GM23338 (cell line): Measurements from ENCODE around the gene MEGF11. TPM values are rescaled to one million over a fixed set of nuclear protein-coding genes. Genes with fewer than 3 reads are reported as not detected.

Source experiments
- ATAC-seq: fragments of 200-7000 bp; cut with Tn5 transposase; 3 replicates; pipeline ENCODE4 v1.9.1; 2020
- DNase-seq: peaks from one replicate; pipeline ENCODE4 v3.0.0-alpha.2; 2015; ENCODE audit warnings: low spot score
- H2AFZ ChIP-seq: fragments of 200-600 bp; sonication (generic); 2 replicates; pipeline ENCODE4 v1.8.0; 2016; ENCODE audit warnings: antibody characterized with exemption, mild to moderate bottlenecking, moderate library complexity
- H3F3A ChIP-seq: fragments of 200-600 bp; sonication (generic); replicated peaks from 2 replicates; pipeline ENCODE4 v1.8.0; 2017; ENCODE audit warnings: antibody characterized with exemption, mixed run types, low read depth
- H3K27ac ChIP-seq: fragments of 200-600 bp; sonication (generic); 2 replicates; pipeline ENCODE4 v1.6.1; 2016; ENCODE audit warnings: low read depth
- H3K27me3 ChIP-seq: fragments of 200-600 bp; sonication (generic); 2 replicates; pipeline ENCODE4 v1.8.0; 2016; ENCODE audit warnings: mild to moderate bottlenecking, mixed run types, moderate library complexity; ENCODE audit not compliant: insufficient read depth
- H3K36me3 ChIP-seq: fragments of 200-600 bp; sonication (generic); 2 replicates; pipeline ENCODE4 v1.8.0; 2016; ENCODE audit warnings: mild to moderate bottlenecking; ENCODE audit not compliant: insufficient read depth
- H3K4me1 ChIP-seq: fragments of 200-600 bp; sonication (generic); 2 replicates; pipeline ENCODE4 v1.8.0; 2016; ENCODE audit warnings: mild to moderate bottlenecking, moderate library complexity; ENCODE audit not compliant: insufficient read depth
- H3K4me2 ChIP-seq: fragments of 200-600 bp; sonication (generic); 2 replicates; pipeline ENCODE4 v1.7.1; 2017; ENCODE audit warnings: mixed run types
- H3K4me3 ChIP-seq: fragments of 200-600 bp; sonication (generic); 2 replicates; pipeline ENCODE4 v1.6.1; 2016; ENCODE audit warnings: mixed run types
- H3K79me2 ChIP-seq: fragments of 200-600 bp; sonication (generic); replicated peaks from 2 replicates; pipeline ENCODE4 v1.8.0; 2017; ENCODE audit warnings: mild to moderate bottlenecking; ENCODE audit not compliant: insufficient read depth
- H3K9me2 ChIP-seq: fragments of 200-600 bp; sonication (generic); 2 replicates; pipeline ENCODE4 v1.8.0; 2017; ENCODE audit not compliant: insufficient read depth
- H4K20me1 ChIP-seq: fragments of 200-600 bp; sonication (generic); replicated peaks from 2 replicates; pipeline ENCODE4 v1.8.0; 2017; ENCODE audit warnings: mild to moderate bottlenecking; ENCODE audit not compliant: insufficient read depth
- H3K27ac Mint-ChIP-seq: 2 replicates; pipeline ENCODE4 v1.8.0; 2020; ENCODE audit warnings: inconsistent platforms, mild to moderate bottlenecking, moderate library complexity, mixed read lengths
- H3K27me3 Mint-ChIP-seq: 3 replicates; pipeline ENCODE4 v1.8.0; 2022; ENCODE audit warnings: low read depth, mild to moderate bottlenecking, moderate library complexity, mixed read lengths, inconsistent platforms; ENCODE audit not compliant: insufficient read depth, poor library complexity
- H3K36me3 Mint-ChIP-seq: 3 replicates; pipeline ENCODE4 v1.8.0; 2021; ENCODE audit warnings: low read depth, mild to moderate bottlenecking, inconsistent platforms, moderate library complexity, mixed read lengths
- H3K4me1 Mint-ChIP-seq: 3 replicates; pipeline ENCODE4 v1.8.0; 2020; ENCODE audit warnings: mild to moderate bottlenecking, inconsistent platforms, mixed read lengths
- H3K4me3 Mint-ChIP-seq: 3 replicates; pipeline ENCODE4 v1.8.0; 2021; ENCODE audit warnings: moderate library complexity, mild to moderate bottlenecking, inconsistent platforms, mixed read lengths
- H3K9me3 Mint-ChIP-seq: 3 replicates; pipeline ENCODE4 v1.8.0; 2020; ENCODE audit warnings: moderate library complexity, mild to moderate bottlenecking, inconsistent platforms, mixed read lengths
- CREB1 ChIP-seq: fragments of 250-450 bp; sonication (Bioruptor Pico); IDR thresholded peaks from 2 replicates; pipeline ENCODE4 v1.5.0; 2020; ENCODE audit warnings: low read depth, mild to moderate bottlenecking, moderate library complexity
- EZH2 ChIP-seq: fragments of 200-600 bp; sonication (generic); IDR thresholded peaks from one replicate; pipeline ENCODE4 v1.8.0; 2017; ENCODE audit warnings: antibody characterized with exemption, mild to moderate bottlenecking, low read depth; ENCODE audit not compliant: unreplicated experiment
- EZH2phosphoT487 ChIP-seq: fragments of 200-600 bp; sonication (generic); IDR thresholded peaks from one replicate; pipeline ENCODE4 v1.8.1; 2018; ENCODE audit warnings: antibody characterized with exemption; ENCODE audit not compliant: unreplicated experiment
- JUNB ChIP-seq: IDR thresholded peaks from one replicate; pipeline ENCODE4 v1.6.1; 2016; ENCODE audit warnings: antibody characterized with exemption; ENCODE audit not compliant: unreplicated experiment
- NANOG ChIP-seq: IDR thresholded peaks from 2 replicates; pipeline ENCODE4 v1.6.1; 2016; ENCODE audit warnings: antibody characterized with exemption, borderline replicate concordance
- POLR2AphosphoS5 ChIP-seq: IDR thresholded peaks from 2 replicates; pipeline ENCODE4 v1.6.1; 2016; ENCODE audit warnings: antibody characterized with exemption, low read depth
- STAT1 ChIP-seq: IDR thresholded peaks from one replicate; pipeline ENCODE4 v1.6.1; 2016; ENCODE audit warnings: antibody characterized with exemption; ENCODE audit not compliant: unreplicated experiment
- ZNF114 ChIP-seq: fragments of 250-450 bp; sonication (Bioruptor Pico); IDR thresholded peaks from 2 replicates; pipeline ENCODE4 v1.5.0; 2020; ENCODE audit warnings: mild to moderate bottlenecking, moderate library complexity
- ZNF331 ChIP-seq: fragments of 250-450 bp; sonication (Bioruptor Pico); IDR thresholded peaks from 2 replicates; pipeline ENCODE4 v1.5.0; 2020; ENCODE audit warnings: low read depth, mild to moderate bottlenecking, moderate library complexity
- polyA plus RNA-seq: library from polyadenylated mRNA; unstranded; fragments of >200 nt; fragmentation: Nextera tagmentation; extraction: Ambion mirVana; gene quantifications from 2 replicates; pipeline ENCODE4 v1.2.1, GENCODE V29; 2016
- total RNA-seq: library from RNA; depleted of rRNA; stranded (reverse); fragments of >200 nt; shearing (Covaris generic); gene quantifications from 2 replicates; pipeline ENCODE4 v1.2.3, GENCODE V29; 2014
- TF ChIP-seq, protein P1 (sequence below): IDR thresholded peaks from one replicate; pipeline ENCODE4 v1.6.1; 2018; ENCODE audit warnings: antibody characterized with exemption; ENCODE audit not compliant: unreplicated experiment
- TF ChIP-seq, protein P2 (sequence below): IDR thresholded peaks from 2 replicates; pipeline ENCODE4 v1.6.1; 2016; ENCODE audit warnings: antibody characterized with exemption

Gene MEGF11
- total and polyA plus RNA-seq, 2 experiments from 2014 or later: 1.3 to 1.9 TPM

DNA sequence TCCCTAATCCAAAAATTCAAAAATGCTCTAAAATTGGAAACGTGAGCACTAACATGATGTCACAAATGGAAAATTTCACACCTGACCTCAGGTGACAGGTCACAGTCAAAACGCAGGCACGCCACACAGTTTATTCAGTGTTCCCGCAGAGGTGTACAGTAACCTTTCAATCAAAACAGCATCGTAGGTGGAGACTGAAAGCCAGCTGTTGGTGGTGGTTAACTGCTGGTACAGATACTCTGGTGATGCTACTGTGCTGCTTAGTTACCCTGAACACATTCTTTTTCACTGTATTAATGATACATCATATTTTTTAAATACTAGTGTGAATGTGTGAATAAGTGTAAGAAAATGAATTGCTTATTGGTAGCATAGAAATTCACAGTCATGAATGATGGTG, 360.5 kb downstream of the MEGF11 start:
- Histone ChIP-seq H3K27ac (no peak overlapping the region), H2AFZ (no peak overlapping the region), H3K4me3 (no peak overlapping the region), H3K9me2 (no peaks in the 10 kb centered on the region), H3K79me2 (peaks cover 21% of the 10 kb centered on the region), H4K20me1 (peaks cover 19% of the 10 kb centered on the region; the same call in 1 of the 2 replicates), H3K4me2 (no peak overlapping the region), H3K36me3 (peaks cover 20% of the 10 kb centered on the region), H3K4me1 (peaks cover 5% of the 10 kb centered on the region; the same call in 1 of the 2 replicates), H3F3A (no peaks in the 10 kb centered on the region), H3K27me3 (no peaks in the 10 kb centered on the region)
- Mint-ChIP-seq H3K27me3 (no peaks in the 10 kb centered on the region), H3K9me3 (no peaks in the 10 kb centered on the region), H3K36me3 (peaks cover 19% of the 10 kb centered on the region), H3K4me1 (peaks cover 9% of the 10 kb centered on the region; the same call in 2 of the 3 replicates), H3K4me3 (no peak overlapping the region), H3K27ac (no peak overlapping the region)
- TF ChIP-seq JUNB (no peak), STAT1 (no peak), CREB1 (CRISPR knock-in tag) (no peak), POLR2AphosphoS5 (no peak), NANOG (no peak)
- DNase-seq (no peak), ATAC-seq (no peak)

DNA sequence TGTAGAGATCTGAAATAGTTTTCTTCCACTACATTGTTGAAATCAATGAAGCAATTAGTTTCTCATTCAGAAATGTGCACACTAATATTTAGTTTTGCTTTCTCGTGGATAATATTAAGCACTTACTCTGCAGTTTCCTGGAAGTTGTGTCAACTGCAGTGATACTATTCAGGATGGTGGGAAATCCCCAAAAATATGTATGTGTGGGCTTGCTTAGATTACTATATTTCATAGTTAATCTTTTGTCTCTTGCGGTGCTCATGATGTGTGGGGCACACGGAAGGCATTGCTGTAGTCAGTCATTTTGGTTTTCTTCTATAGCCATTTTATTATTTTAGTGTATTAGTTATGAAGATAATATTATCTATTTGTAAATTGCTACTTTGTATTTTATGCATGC, 364.6 kb downstream of the MEGF11 start:
- H3K36me3 Mint-ChIP-seq: peaks cover 37% of the 10 kb centered on the region
- H4K20me1 ChIP-seq: peaks cover 31% of the 10 kb centered on the region; the same call in 1 of the 2 replicates
- no peak for TF ChIP-seq EZH2
- TF ChIP-seq ZNF114 (CRISPR knock-in tag): no peak
- TF ChIP-seq STAT1: no peak
- TF ChIP-seq CREB1 (CRISPR knock-in tag): no peak
- no peak for TF ChIP-seq ZNF331 (CRISPR knock-in tag)
- no peak for TF ChIP-seq JUNB
- no peak for TF ChIP-seq POLR2AphosphoS5
- TF ChIP-seq, protein P1, sequence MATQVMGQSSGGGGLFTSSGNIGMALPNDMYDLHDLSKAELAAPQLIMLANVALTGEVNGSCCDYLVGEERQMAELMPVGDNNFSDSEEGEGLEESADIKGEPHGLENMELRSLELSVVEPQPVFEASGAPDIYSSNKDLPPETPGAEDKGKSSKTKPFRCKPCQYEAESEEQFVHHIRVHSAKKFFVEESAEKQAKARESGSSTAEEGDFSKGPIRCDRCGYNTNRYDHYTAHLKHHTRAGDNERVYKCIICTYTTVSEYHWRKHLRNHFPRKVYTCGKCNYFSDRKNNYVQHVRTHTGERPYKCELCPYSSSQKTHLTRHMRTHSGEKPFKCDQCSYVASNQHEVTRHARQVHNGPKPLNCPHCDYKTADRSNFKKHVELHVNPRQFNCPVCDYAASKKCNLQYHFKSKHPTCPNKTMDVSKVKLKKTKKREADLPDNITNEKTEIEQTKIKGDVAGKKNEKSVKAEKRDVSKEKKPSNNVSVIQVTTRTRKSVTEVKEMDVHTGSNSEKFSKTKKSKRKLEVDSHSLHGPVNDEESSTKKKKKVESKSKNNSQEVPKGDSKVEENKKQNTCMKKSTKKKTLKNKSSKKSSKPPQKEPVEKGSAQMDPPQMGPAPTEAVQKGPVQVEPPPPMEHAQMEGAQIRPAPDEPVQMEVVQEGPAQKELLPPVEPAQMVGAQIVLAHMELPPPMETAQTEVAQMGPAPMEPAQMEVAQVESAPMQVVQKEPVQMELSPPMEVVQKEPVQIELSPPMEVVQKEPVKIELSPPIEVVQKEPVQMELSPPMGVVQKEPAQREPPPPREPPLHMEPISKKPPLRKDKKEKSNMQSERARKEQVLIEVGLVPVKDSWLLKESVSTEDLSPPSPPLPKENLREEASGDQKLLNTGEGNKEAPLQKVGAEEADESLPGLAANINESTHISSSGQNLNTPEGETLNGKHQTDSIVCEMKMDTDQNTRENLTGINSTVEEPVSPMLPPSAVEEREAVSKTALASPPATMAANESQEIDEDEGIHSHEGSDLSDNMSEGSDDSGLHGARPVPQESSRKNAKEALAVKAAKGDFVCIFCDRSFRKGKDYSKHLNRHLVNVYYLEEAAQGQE: no peak
- TF ChIP-seq EZH2phosphoT487: no peak
- no peak for TF ChIP-seq NANOG
- TF ChIP-seq, protein P2, sequence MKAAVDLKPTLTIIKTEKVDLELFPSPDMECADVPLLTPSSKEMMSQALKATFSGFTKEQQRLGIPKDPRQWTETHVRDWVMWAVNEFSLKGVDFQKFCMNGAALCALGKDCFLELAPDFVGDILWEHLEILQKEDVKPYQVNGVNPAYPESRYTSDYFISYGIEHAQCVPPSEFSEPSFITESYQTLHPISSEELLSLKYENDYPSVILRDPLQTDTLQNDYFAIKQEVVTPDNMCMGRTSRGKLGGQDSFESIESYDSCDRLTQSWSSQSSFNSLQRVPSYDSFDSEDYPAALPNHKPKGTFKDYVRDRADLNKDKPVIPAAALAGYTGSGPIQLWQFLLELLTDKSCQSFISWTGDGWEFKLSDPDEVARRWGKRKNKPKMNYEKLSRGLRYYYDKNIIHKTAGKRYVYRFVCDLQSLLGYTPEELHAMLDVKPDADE: no peak

More for the DNA sequence above, 364.6 kb downstream of the MEGF11 start:
- peaks cover 1% of the 10 kb centered on the region for H3K27me3 Mint-ChIP-seq
- H3F3A ChIP-seq: no peaks in the 10 kb centered on the region
- DNase-seq: no peak
- no peak overlapping the region for H2AFZ ChIP-seq
- H3K4me2 ChIP-seq: no peak overlapping the region
- H3K27me3 ChIP-seq: no peaks in the 10 kb centered on the region
- H3K4me1 ChIP-seq: peaks cover 11% of the 10 kb centered on the region; the same call in 1 of the 2 replicates
- H3K27ac Mint-ChIP-seq: no peak overlapping the region
- H3K79me2 ChIP-seq: peaks cover 33% of the 10 kb centered on the region
- H3K36me3 ChIP-seq: peaks cover 19% of the 10 kb centered on the region
- peaks cover 17% of the 10 kb centered on the region; the same call in 2 of the 3 replicates for H3K4me1 Mint-ChIP-seq
- H3K9me2 ChIP-seq: no peaks in the 10 kb centered on the region
- no peak overlapping the region for H3K4me3 Mint-ChIP-seq
- H3K9me3 Mint-ChIP-seq: no peaks in the 10 kb centered on the region
- H3K4me3 ChIP-seq: no peak overlapping the region
- no peak for ATAC-seq
- no peak overlapping the region for H3K27ac ChIP-seq
